Body of pancreas (tissue), 4 donors: ENCODE data around the gene SNX24. TPM values are rescaled to one million over a fixed set of nuclear protein-coding genes. Genes with fewer than 3 reads are reported as not detected.

Experiments used
- ATAC-seq: fragments of 150-250 bp; one replicate; pipeline ENCODE4 v1.9.1; 2016
- DNase-seq, 4 donors: peaks; one replicate each; pipeline ENCODE4 v3.0.0-alpha.2; 2019
- H3K27ac ChIP-seq, 4 donors: fragments of 200-600 bp; sonication (generic); 1 replicate in 3 of 4; 2 replicates in 1 of 4; pipeline versions ENCODE4 v1.5.1 to v1.6.1; 2016 to 2019; ENCODE audit warnings: mild to moderate bottlenecking in 1 of 4, mixed read lengths in 1 of 4, moderate library complexity in 1 of 4
- H3K27me3 ChIP-seq, 2 donors: fragments of 200-600 bp; sonication (generic); one replicate each; pipeline ENCODE4 v1.6.0; 2016; ENCODE audit warnings: mild to moderate bottlenecking in 1 of 2
- H3K36me3 ChIP-seq, 2 donors: fragments of 200-600 bp; sonication (generic); replicated peaks in 1 of 2; 2 replicates each; pipeline ENCODE4 v1.5.1; 2016; ENCODE audit warnings: low read depth in 2 of 2; ENCODE audit not compliant: insufficient read depth in 1 of 2
- H3K4me1 ChIP-seq: fragments of 200-600 bp; sonication (generic); one replicate; pipeline ENCODE4 v1.6.0; 2016
- H3K4me3 ChIP-seq, 2 donors: fragments of 200-600 bp; sonication (generic); 1 replicate in 1 of 2; 2 replicates in 1 of 2; pipeline ENCODE4 v1.5.1; 2016 to 2019
- H3K9me3 ChIP-seq, 3 donors: fragments of 200-600 bp; sonication (generic); 1 replicate in 2 of 3; 2 replicates in 1 of 3; pipeline ENCODE4 v1.5.1; 2016
- POLR2A ChIP-seq, 3 donors: fragments of 450-650 bp; IDR thresholded peaks; one replicate each; pipeline ENCODE4 v1.6.1; 2016; ENCODE audit warnings: antibody characterized with exemption in 3 of 3, mild to moderate bottlenecking in 2 of 3
- WGBS, 2 donors: methylation state at CpG; one replicate each; pipeline ENCODE4 v1.1.5; 2017; 5-methylcytosine and 5-hydroxymethylcytosine counted together
- intact Hi-C: fragments of 100-400 bp; cut with DNase I; formaldehyde crosslinking; loops from one replicate; pipeline ENCODE4 v1.15.1; 2023
- total RNA-seq, 2 donors: library from RNA; depleted of rRNA; stranded (reverse); fragments of >200 nt; gene quantifications; one replicate each; pipeline ENCODE4 v1.1.0, GENCODE V29; 2016
- TF ChIP-seq, protein P1 (sequence below), 7 experiments: fragments of 450-650 bp in 4 of 7; fragments of 200-600 bp in 3 of 7; sonication (generic) in 3 of 7; IDR thresholded peaks; one replicate each; pipeline ENCODE4 v1.5.1; 2016 to 2019; ENCODE audit warnings: antibody characterized with exemption in 7 of 7

The SNX24 gene
- total RNA-seq, 2 donors from 2014 or later: 6.7 to 19.1 TPM

DNA sequence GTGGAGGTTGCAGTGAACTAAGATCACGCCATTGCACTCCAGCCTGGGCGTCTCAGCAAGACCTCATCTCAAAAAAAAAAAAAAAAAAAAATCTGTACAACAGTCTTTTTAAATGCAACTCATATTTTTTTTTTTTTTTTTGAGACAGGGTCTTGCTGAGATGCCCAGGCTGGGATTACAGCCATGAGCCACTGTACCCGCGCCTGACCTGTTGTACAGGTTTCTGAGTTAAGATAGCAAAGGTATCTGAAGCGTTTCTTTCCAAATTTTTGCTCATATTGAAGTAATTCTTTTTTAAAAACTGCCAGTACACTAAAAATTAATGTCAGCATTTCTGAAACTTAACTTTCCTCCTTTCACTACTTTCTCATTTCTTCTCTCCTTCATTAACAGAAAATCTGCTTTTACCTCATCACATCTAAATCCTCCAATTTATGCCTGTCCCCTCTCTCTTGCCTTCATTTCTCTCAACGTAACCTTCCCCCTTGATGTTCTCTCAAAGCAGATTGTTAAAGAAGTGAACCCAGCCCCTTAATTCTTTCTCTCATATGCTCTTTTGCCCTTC lies 3.3 kb upstream of the SNX24 start:
- 83 to 84% methylated on average over 6 of the region's 6 CpGs for WGBS, 2 donors
- Histone ChIP-seq H3K36me3 (no peaks in the 10 kb centered on the region), H3K27me3 (no peaks in the 10 kb centered on the region), H3K4me1 (peaks cover 11% of the 10 kb centered on the region), H3K4me3 (no peak overlapping the region), H3K9me3 (no peaks in the 10 kb centered on the region), H3K27ac (no peak overlapping the region)
- ATAC-seq (no peak), DNase-seq (no peak)
- no peak for TF ChIP-seq POLR2A (IDR thresholded peaks at IDR 0.05)
- TF ChIP-seq, protein P1, sequence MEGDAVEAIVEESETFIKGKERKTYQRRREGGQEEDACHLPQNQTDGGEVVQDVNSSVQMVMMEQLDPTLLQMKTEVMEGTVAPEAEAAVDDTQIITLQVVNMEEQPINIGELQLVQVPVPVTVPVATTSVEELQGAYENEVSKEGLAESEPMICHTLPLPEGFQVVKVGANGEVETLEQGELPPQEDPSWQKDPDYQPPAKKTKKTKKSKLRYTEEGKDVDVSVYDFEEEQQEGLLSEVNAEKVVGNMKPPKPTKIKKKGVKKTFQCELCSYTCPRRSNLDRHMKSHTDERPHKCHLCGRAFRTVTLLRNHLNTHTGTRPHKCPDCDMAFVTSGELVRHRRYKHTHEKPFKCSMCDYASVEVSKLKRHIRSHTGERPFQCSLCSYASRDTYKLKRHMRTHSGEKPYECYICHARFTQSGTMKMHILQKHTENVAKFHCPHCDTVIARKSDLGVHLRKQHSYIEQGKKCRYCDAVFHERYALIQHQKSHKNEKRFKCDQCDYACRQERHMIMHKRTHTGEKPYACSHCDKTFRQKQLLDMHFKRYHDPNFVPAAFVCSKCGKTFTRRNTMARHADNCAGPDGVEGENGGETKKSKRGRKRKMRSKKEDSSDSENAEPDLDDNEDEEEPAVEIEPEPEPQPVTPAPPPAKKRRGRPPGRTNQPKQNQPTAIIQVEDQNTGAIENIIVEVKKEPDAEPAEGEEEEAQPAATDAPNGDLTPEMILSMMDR (IDR thresholded peaks at IDR 0.05): no peak
- intact Hi-C loops: no loop called here

GRCh38 chr5:122844136-122844909 lies 1.1 kb upstream of the SNX24 start:
- peak; percentile 36 for ATAC-seq
- Histone ChIP-seq H3K27me3 (no peaks in the 10 kb centered on the region), H3K4me1 (peaks cover 11% of the 10 kb centered on the region), H3K27ac (peak overlapping the region; percentile 46 to 92 (median 86)), H3K9me3 (no peaks in the 10 kb centered on the region), H3K36me3 (no peaks in the 10 kb centered on the region), H3K4me3 (peak overlapping the region; percentile 22 to 51)
- TF ChIP-seq, protein P1 (IDR thresholded peaks at IDR 0.05): no peak
- peak in 1 of 3 donors; percentile 12 for TF ChIP-seq POLR2A (IDR thresholded peaks at IDR 0.05)
- DNase-seq: peak; percentile 31 to 62 (median 48)
- intact Hi-C loops: no loop called here
- WGBS, 2 donors: 12 to 27% methylated on average over 21 to 22 of the region's 22 CpGs

DNA sequence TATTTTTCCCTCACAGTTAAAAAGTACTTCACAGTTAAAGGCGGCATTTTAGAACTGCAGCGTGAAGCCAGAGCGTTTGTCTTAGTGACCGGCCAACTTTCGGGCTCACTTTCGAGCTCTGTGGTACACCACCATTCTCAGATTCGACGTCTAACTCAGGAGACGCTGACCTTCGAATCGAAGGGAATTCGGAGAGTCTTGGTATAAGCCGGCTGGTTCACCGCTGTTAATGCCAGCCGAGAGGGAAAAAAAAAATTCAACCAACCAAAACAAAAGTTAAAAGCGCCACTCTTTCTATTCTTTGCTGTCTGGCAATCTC lies 544 bp upstream of the SNX24 start:
- WGBS, 2 donors: 0 to 1% methylated on average over 16 of the region's 16 CpGs
- intact Hi-C loops: no loop called here
- Histone ChIP-seq H3K36me3 (no peaks in the 10 kb centered on the region), H3K4me1 (peaks cover 11% of the 10 kb centered on the region), H3K4me3 (peak overlapping the region; percentile 22 to 51), H3K27ac (peak overlapping the region; percentile 46 to 92 (median 86)), H3K9me3 (no peaks in the 10 kb centered on the region), H3K27me3 (no peaks in the 10 kb centered on the region)
- DNase-seq: peak in 2 of 4 donors; percentile 13
- peak; percentile 10 for ATAC-seq
- TF ChIP-seq, protein P1 (IDR thresholded peaks at IDR 0.05): no peak
- TF ChIP-seq POLR2A (IDR thresholded peaks at IDR 0.05): no peak

DNA sequence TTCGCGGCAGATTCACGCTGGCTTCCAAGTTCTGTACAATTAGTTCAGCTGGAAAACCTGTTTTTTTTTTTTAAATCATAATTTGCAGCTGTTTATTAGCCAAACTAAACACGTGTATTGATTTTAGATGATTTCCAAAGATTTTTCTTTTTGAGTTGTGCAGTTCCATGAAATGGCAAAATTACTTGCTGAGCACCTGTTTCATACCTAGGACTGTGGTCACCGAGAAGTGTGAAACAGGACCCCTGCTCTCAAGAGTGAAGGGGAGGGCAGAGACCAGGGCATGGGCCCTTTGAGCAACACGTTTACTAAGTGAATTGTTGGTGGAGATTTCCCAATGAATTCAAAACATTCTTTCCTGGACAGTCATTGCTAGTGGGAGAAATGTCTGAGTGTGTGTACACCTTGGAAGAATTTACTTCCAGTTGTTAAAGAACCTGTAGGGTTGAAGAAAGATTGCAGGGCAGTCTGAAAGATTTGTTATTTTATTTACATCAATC lies 688 bp downstream of the SNX24 start:
- peaks cover 11% of the 10 kb centered on the region for H3K4me1 ChIP-seq
- H3K27me3 ChIP-seq: no peaks in the 10 kb centered on the region
- TF ChIP-seq, protein P1 (IDR thresholded peaks at IDR 0.05): peak in 1 of 7 experiments; percentile 7
- no peak for TF ChIP-seq POLR2A (IDR thresholded peaks at IDR 0.05)
- H3K9me3 ChIP-seq: no peaks in the 10 kb centered on the region
- peak in 1 of 4 donors; percentile 5 for DNase-seq
- intact Hi-C loops: no loop called here
- H3K36me3 ChIP-seq: no peaks in the 10 kb centered on the region
- peak overlapping the region; percentile 52 to 96 for H3K4me3 ChIP-seq
- WGBS, 2 donors: 3 to 4% methylated on average over 6 of the region's 6 CpGs
- peak overlapping the region; percentile 46 to 92 (median 86) for H3K27ac ChIP-seq
- peak; percentile 9 for ATAC-seq
